ENCODE data around the gene IRF8. TPM values are rescaled to one million over a fixed set of nuclear protein-coding genes. Genes with fewer than 3 reads are reported as not detected.

IRF8 gene
- total RNA-seq, 2 experiments from 2014 or later, result 221 to 224 TPM

DNA sequence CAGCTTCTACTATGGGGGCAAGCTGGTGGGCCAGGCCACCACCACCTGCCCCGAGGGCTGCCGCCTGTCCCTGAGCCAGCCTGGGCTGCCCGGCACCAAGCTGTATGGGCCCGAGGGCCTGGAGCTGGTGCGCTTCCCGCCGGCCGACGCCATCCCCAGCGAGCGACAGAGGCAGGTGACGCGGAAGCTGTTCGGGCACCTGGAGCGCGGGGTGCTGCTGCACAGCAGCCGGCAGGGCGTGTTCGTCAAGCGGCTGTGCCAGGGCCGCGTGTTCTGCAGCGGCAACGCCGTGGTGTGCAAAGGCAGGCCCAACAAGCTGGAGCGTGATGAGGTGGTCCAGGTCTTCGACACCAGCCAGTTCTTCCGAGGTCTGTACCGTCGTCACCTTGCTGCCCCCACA lies 19.5 kb downstream of the IRF8 start:
- H3K9me3 Mint-ChIP-seq, result no peaks in the 10 kb centered on the region
- no peak for DNase-seq
- no peak for ATAC-seq
- H3K27me3 Mint-ChIP-seq, result no peaks in the 10 kb centered on the region
- peaks cover 22% of the 10 kb centered on the region for H3K4me1 Mint-ChIP-seq (ENCODE audit: low read depth)
- H3K27ac Mint-ChIP-seq, result no peak overlapping the region
- intact Hi-C loops (cut with micrococcal nuclease), result no loop called here
- POLR2A ChIA-PET, result interaction anchor here (1.1 to 10.3 kb wide), 3 partner anchors 14 to 66 kb away, joined by 3 to 141 read pairs (median 4); partner anchors contain the start of gene IRF8
- CTCF ChIA-PET, result interaction anchor here (1.3 to 3.0 kb wide), 3 partner anchors 69 to 97 kb away, joined by 4 to 16 read pairs (median 11); no protein-coding TSS in a partner anchor
- peaks cover 68% of the 10 kb centered on the region for H3K36me3 Mint-ChIP-seq (ENCODE audit: low read depth)
- H3K4me3 Mint-ChIP-seq, result no peak overlapping the region
- TF ChIP-seq, protein P1, sequence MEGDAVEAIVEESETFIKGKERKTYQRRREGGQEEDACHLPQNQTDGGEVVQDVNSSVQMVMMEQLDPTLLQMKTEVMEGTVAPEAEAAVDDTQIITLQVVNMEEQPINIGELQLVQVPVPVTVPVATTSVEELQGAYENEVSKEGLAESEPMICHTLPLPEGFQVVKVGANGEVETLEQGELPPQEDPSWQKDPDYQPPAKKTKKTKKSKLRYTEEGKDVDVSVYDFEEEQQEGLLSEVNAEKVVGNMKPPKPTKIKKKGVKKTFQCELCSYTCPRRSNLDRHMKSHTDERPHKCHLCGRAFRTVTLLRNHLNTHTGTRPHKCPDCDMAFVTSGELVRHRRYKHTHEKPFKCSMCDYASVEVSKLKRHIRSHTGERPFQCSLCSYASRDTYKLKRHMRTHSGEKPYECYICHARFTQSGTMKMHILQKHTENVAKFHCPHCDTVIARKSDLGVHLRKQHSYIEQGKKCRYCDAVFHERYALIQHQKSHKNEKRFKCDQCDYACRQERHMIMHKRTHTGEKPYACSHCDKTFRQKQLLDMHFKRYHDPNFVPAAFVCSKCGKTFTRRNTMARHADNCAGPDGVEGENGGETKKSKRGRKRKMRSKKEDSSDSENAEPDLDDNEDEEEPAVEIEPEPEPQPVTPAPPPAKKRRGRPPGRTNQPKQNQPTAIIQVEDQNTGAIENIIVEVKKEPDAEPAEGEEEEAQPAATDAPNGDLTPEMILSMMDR (IDR thresholded peaks at IDR 0.05), result no peak

DNA sequence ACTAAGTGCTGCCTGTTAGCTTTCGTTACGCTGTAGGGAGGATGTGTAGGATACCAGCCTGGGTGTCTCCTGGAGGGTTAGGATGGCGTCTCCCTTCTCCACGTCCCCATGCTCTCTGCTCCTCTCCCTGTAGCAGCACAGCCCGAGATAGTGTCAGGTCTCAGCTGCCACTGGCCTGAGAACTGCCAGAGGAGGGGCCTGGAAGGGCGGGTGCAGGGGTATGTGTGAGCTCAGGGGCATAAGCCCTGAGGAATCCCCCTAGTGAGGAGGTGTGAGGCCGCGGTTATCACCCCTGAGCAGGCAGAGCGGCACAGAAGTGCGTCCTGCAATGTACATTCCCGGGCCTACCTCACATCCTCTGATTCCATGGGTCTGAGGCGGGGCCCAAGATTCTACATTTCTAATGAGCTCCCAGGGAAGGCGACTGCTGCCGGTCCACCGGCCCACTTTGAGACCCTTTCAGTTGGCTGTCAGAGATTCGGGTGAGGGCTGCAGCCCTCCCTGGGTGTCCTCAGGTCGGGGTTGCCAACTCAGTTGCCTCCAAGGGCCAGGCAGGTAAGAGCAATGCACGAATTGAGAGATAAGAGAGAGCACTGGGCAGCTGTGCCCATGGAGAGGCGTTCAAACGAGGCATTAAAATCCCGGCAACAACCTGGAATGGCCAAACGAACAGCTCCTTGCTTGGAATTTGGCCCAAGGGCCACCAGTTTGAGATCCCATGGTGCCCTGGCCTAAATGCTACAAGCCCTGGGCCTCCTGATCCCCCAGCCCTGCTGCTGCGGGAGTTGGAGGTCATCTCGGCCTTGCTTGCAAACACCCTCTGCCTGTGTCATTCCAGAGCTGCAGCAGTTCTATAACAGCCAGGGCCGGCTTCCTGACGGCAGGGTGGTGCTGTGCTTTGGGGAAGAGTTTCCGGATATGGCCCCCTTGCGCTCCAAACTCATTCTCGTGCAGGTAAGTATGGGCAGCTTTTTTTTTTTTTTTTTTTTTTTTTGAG lies 20.6 kb downstream of the IRF8 start:
- ChIA-PET CTCF (interaction anchor here (1.2 to 3.0 kb wide), 6 partner anchors 11 to 98 kb away, joined by 3 to 16 read pairs (median 4); no protein-coding TSS in a partner anchor), POLR2A (interaction anchor here (0.8 to 10.3 kb wide), 7 partner anchors 15 to 94 kb away, joined by 3 to 141 read pairs (median 4); partner anchors contain the start of gene IRF8)
- intact Hi-C loops (cut with micrococcal nuclease), result no loop called here
- TF ChIP-seq, protein P1 (IDR thresholded peaks at IDR 0.05), result no peak
- no peak for DNase-seq
- Mint-ChIP-seq H3K9me3 (no peaks in the 10 kb centered on the region), H3K27me3 (no peaks in the 10 kb centered on the region), H3K36me3 (ENCODE audit: low read depth) (peaks cover 66% of the 10 kb centered on the region), H3K4me1 (ENCODE audit: low read depth) (peaks cover 27% of the 10 kb centered on the region), H3K27ac (peak overlapping the region; percentile 43), H3K4me3 (no peak overlapping the region)
- no peak for ATAC-seq

DNA sequence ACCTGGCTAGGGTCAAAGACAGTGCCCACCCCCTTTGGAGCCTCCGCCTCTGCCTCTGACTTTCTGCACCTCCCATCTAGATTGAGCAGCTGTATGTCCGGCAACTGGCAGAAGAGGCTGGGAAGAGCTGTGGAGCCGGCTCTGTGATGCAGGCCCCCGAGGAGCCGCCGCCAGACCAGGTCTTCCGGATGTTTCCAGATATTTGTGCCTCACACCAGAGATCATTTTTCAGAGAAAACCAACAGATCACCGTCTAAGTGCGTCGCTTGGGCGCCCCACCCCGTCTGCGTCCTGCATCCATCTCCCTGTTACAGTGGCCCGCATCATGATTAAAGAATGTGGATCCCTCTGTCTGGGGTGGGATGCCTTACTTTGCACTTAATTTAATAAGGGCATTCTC lies 22.1 kb downstream of the IRF8 start:
- DNase-seq, result no peak
- H3K27me3 Mint-ChIP-seq, result no peaks in the 10 kb centered on the region
- no peak overlapping the region for H3K4me3 Mint-ChIP-seq
- POLR2A ChIA-PET, result interaction anchor here (10.3 kb wide), 1 partner anchor 17 kb away, joined by 141 read pairs; the partner anchor contains the start of gene IRF8
- ATAC-seq, result no peak
- peaks cover 56% of the 10 kb centered on the region for H3K36me3 Mint-ChIP-seq (ENCODE audit: low read depth)
- CTCF ChIA-PET, result no interaction called here
- intact Hi-C loops (cut with micrococcal nuclease), result no loop called here
- TF ChIP-seq, protein P1 (IDR thresholded peaks at IDR 0.05), result no peak
- H3K27ac Mint-ChIP-seq, result peak overlapping the region; percentile 22
- peaks cover 41% of the 10 kb centered on the region for H3K4me1 Mint-ChIP-seq (ENCODE audit: low read depth)
- H3K9me3 Mint-ChIP-seq, result no peaks in the 10 kb centered on the region

DNA sequence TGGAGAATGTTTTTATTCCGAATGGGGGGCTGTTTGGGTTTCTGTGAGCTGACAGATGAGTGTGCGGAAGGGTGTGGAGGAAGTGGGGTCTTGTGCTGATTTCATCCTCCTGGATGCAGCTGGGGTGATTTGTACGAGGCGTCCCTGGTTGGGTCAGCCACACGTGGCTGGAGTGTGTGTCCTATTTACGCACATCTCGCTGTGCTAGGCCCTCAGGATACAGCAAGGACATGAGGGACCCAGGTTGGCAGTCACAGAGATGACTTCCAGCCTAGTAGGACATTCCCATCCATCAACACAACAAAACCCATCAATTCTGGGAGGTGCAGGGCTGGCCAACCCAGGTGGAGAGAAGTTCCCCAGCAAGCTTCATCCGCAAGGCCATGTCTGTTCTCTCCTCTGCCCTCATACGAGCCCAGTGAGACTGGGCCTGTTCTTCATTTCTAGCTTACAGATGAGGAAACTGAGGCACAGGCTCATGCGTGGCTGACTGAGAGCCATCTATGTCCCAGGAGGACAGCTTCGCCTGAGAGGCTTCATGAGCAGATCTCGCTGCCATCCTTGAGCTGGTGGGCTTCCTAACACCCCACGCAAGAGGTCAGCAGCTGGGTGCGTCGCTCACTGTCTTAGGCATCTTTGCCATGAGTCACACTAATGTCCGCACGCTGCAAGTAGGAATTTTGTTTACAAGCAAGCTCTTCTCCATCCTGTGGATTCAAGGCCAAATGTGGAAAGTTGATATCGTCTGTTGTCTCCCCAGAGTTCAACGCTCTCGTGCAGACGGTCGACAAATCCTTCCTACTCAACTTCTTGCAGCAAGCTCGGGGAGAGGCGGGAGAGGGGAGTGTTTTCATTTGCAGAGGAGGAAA lies 24.4 kb downstream of the IRF8 start:
- no peaks in the 10 kb centered on the region for H3K9me3 Mint-ChIP-seq
- no peak for DNase-seq
- H3K27ac Mint-ChIP-seq, result peak overlapping the region; percentile 59
- H3K4me1 Mint-ChIP-seq (ENCODE audit: low read depth), result peaks cover 47% of the 10 kb centered on the region
- TF ChIP-seq, protein P1 (IDR thresholded peaks at IDR 0.05), result no peak
- no peaks in the 10 kb centered on the region for H3K27me3 Mint-ChIP-seq
- H3K36me3 Mint-ChIP-seq (ENCODE audit: low read depth), result peaks cover 42% of the 10 kb centered on the region
- no peak overlapping the region for H3K4me3 Mint-ChIP-seq
- ChIA-PET CTCF (interaction anchor here (0.8 to 2.9 kb wide), 7 partner anchors 20 to 104 kb away, joined by 3 to 14 read pairs (median 4); partner anchors contain the start of gene IRF8), POLR2A (interaction anchor here (0.9 to 2.8 kb wide), 13 partner anchors 9 to 102 kb away, joined by 3 to 17 read pairs (median 4); partner anchors contain the start of gene IRF8)
- intact Hi-C loops (cut with micrococcal nuclease), result no loop called here
- peak; percentile 22 for ATAC-seq

All from activated CD8-positive, alpha-beta T cell treated with anti-CD3 and anti-CD28 coated beads for 36 hours (primary cell).